Stomach (tissue), 4 donors: ENCODE measurements around the gene RYR3.

Experiments
- EP300 ChIP-seq: sonication (generic); formaldehyde crosslinking; IDR thresholded peaks from one replicate; pipeline ENCODE4 v1.6.1; 2017; ENCODE audit warnings: antibody characterized with exemption
- POLR2A ChIP-seq, 4 donors: fragments of 450-650 bp; IDR thresholded peaks; one replicate each; pipeline ENCODE4 v1.6.1; 2016; ENCODE audit warnings: antibody characterized with exemption in 4 of 4, control low read depth in 2 of 4, mild to moderate bottlenecking in 1 of 4, moderate library complexity in 1 of 4
- POLR2AphosphoS5 ChIP-seq, 3 donors: sonication (generic); formaldehyde crosslinking; IDR thresholded peaks; one replicate each; pipeline ENCODE4 v1.6.1; 2016; ENCODE audit warnings: antibody characterized with exemption in 3 of 3
- TF ChIP-seq, protein P1 (sequence below), 7 experiments: fragments of 450-650 bp in 4 of 7; fragments of 200-600 bp in 3 of 7; sonication (generic) in 3 of 7; IDR thresholded peaks; one replicate each; pipeline ENCODE4 v1.5.1; 2016 to 2019; ENCODE audit warnings: antibody characterized with exemption in 7 of 7, control low read depth in 2 of 7, mild to moderate bottlenecking in 1 of 7

DNA sequence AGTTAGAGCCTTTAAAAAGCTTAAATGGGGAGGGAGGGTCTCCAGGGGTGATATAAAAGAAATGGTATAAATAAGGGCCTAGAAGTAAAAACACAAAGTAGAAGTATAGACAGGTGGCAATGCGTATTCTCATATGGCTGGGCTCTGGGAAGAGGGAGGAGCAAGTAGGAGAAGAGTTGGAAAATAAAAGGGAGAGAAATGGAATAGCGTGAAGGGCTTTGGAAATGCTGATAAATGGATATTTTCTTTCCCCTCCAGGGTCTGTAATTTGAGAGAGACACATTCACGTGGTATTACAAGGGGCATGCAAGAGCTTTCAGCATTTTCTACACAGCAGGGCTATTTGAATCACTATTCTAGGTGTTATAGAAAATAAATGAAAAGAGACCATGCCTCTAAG, 313.7 kb downstream of the RYR3 start:
- TF ChIP-seq POLR2AphosphoS5 (IDR thresholded peaks at IDR 0.05) = no peak
- no peak for TF ChIP-seq POLR2A (IDR thresholded peaks at IDR 0.05)
- TF ChIP-seq, protein P1, sequence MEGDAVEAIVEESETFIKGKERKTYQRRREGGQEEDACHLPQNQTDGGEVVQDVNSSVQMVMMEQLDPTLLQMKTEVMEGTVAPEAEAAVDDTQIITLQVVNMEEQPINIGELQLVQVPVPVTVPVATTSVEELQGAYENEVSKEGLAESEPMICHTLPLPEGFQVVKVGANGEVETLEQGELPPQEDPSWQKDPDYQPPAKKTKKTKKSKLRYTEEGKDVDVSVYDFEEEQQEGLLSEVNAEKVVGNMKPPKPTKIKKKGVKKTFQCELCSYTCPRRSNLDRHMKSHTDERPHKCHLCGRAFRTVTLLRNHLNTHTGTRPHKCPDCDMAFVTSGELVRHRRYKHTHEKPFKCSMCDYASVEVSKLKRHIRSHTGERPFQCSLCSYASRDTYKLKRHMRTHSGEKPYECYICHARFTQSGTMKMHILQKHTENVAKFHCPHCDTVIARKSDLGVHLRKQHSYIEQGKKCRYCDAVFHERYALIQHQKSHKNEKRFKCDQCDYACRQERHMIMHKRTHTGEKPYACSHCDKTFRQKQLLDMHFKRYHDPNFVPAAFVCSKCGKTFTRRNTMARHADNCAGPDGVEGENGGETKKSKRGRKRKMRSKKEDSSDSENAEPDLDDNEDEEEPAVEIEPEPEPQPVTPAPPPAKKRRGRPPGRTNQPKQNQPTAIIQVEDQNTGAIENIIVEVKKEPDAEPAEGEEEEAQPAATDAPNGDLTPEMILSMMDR (IDR thresholded peaks at IDR 0.05) = no peak
- no peak for TF ChIP-seq EP300
